Measurements from ENCODE around the gene LEPROT.

DNA sequence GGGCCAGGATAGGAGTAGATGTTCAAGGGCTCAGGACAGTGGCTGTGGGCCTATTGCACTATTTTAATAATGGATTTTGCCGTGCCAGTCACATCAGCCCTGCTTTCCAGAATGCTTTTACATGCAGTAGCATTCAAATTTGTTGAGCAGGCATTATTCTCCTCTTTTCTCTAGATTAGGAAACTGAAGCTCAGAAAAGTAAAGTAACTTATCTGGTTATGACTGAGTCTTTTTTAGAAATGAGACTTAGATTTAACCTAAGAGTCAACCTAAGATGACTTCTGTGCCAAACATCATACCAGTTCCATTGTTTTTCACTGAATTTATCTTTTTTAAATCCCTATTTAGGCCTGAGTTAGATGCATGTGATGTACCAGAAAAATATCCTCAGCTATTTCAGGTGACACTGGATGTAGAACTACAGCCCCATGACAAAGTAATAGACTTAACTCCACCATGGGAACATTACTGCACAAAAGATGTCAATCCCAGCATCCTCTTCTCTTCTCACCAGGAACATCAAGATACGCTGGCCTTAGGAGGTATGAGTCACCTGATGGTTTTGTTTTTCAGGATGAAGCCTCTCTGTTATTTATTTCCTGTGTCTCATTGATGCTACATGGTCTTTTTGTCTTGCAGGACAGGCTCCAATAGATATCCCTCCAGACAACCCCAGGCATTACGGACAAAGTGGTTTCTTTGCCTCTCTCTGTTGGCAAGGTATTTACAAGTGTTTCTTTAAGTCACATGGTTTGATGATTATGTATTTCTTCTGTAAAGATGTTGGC, 31.4 kb upstream of the LEPROT start:
- TF ChIP-seq MXI1 (conservative IDR thresholded peaks at IDR 0.05; ENCODE audit: poor library complexity, severe bottlenecking) (no peak), SMC3 (conservative IDR thresholded peaks at IDR 0.05; ENCODE audit: poor library complexity) (no peak), CTCF (IDR thresholded peaks at IDR 0.05; ENCODE audit: poor library complexity, severe bottlenecking) (no peak), EP300 (conservative IDR thresholded peaks at IDR 0.05; ENCODE audit: poor library complexity, severe bottlenecking) (no peak)

Measured in neural cell (in vitro differentiated cells).